HG03097 (cell line): ENCODE measurements around the gene CD48.
"Not testable (repeated sequence)": the region's sequence is repeated elsewhere in the genome, so short reads cannot be mapped to it uniquely, and the experiment has no call there.

ENCODE experiments used
- ATAC-seq: cut with Tn5 transposase; IDR thresholded peaks from one replicate; pipeline ENCODE4 v1.9.1; 2021; ENCODE audit not compliant: unreplicated experiment, low FRiP score

CD48 gene

DNA sequence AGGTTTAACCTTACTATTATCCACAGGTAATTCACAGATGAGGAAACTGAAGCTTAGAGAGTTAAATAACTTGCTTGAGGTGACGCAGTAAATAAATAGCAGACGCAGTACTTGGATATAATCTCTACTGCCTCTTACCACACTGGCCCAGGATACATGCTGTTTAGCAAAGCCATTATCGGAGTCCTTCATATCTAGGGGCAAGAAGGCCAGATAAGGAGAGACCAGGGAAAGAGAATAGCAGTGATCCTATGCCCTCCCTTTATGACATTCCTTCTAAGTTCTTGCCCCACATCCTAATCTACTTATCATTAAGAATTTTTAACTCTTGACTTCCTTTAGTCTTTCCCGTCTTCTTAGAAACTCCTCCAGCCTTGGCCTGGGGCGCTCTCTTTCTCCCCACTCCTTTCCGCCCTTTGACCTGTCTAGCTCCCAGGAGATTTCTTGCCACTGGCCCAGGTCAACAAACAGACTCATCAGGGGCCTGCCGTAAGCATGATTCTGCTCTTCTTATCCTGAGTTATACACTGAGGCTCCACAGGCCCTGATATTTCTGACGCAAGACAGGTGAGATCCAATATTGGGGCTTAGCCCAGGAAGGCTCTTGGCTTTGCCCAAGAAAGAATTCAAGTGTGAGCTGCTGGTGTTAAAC, 53.3 kb downstream of the CD48 start:
- ATAC-seq, result no peak

DNA sequence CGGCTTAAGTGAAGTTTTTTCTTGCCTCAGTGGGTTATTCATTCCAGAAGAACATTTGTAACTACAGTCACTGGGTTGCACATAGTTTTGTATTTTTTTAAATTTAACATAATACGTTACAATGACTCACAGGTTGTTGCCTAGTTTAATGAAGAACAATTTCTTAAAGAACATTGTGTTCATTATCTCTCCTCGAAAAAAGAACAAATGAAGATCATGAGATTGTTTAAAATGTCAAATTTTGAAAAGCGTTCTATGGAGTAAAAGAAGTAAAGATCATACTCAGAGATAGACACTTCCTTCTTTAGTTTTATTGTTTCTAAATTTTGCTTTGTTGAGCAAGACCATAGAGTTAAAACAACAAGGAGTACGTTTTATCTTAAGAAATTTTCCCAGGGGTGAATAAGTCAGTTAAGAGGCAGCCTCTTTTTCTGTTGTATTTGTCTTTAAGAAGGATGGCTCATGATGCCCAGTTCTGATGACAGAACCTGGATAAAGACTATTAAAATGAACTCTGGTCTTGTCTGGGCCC, 54.3 kb downstream of the CD48 start:
- no peak for ATAC-seq

DNA sequence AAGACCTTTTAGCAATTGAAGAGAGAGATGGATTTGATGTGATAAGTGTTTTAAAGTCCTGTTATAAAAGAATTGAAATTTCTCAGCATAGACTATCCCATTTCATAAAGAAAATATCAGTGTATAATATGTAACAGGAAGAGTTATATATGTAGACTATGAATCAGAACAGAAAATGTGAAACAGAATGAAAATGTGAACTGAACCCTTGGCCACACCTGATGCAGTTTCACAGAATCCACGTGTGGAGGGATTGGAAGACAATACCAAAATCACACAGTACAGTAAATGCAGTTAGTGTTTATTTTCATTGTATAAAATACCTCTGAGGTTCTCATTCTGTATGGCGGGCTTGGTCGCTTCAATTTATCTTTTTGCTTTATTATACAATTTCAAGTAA, 54.9 kb downstream of the CD48 start:
- ATAC-seq, result no peak

DNA sequence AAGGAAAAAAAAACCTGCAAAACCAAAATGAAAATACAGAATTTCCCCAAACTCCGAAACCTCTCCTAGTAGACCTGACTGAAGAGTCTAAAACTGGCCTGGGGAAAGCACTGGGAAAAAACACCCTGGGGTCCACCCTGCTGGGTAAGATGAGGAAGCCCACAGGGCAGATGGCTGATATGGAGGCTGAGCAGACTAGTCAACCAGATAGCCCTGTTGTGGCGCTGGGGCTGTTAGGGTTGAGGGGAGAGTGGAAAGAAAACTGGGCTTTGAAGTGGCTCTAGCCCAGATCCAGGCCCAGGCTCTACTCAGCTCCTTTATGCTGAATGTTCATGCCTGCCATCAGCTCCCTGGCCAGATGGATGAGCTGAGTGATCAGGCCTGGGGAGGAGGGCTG, 58.0 kb downstream of the CD48 start:
- no peak for ATAC-seq

DNA sequence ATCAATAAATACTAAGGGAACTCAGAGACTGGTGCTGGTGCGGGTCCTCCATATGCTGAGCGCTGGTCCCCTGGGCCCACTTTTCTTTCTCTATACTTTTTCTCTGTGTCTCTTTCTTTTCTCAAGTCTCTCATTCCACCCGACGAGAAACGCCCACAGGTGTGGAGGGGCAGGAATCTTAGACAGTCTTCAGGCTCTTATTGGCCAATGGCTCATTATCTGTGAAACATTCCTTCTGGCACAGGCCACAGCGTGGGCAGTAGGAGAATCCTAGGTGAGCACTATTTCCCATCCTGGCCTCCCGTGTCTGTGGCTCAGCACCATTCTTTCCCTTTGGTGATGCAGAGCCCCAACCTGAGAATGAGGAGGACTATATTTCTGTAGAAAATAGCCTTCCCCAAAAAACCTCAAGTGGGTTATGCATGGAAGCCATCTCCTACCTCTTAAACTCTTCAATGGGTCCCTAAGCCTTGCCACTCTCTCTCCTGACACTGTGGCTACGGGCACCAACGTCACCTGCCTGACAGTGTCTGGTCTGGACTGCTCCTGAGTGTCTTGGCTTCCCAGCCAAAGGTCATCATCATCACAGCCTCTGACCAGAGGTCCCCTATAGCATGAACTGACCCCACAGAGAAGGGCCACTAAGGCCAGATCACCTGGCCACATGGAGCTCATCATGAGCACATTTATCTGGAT, 58.5 kb downstream of the CD48 start:
- ATAC-seq, result no peak

DNA sequence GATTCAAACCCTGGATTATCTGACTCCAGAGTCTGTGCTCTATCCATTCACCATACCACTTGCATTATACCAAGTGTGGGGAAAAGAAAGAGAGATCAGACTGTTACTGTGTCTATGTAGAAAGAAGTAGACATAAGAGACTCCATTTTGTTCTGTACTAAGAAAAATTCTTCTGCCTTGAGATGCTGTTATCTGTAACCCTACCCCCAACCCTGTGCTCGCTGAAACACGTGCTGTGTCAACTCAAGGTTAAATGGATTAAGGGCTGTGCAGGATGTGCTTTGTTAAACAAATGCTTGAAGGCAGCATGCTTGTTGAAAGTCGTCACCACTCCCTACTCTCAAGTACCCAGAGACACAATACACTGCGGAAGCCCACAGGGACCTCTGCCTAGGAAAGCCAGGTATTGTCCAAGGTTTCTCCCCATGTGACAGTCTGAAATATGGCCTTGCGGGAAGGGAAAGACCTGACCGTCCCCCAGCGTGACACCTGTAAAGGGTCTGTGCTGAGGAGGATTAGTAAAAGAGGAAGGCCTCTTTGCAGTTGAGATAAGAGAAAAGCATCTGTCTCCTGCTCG, 59.5 kb downstream of the CD48 start:
- not testable (repeated sequence) for ATAC-seq

DNA sequence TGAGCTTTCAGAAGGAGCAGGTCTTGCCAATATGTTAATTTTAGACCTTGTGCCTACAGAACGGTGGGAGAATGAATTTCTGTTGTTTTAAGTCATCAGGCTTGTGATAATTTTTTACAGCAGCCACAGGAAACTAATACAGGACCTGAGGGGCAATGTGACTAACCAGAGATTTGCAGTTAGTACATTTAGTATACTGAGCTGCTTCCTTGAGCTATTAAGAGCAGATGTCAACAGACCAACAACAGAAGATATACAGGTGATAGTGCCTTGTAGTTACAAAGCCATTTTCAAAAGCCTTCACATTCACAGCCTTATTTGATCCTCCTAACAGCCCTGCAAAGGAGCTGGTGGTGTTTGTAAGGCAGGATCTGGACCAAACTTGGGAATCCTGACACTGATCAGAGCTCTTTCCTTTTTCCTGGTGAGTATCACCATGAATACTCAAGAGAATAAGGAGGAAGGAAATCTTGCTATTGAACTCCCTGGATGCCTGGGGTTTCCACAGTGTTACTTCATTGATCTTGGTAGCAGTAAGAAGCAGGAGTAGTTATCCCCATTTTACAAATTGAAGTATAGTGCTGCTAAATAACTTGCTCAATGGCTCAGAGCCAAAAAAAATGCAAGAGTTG, 60.1 kb downstream of the CD48 start:
- ATAC-seq, result no peak

DNA sequence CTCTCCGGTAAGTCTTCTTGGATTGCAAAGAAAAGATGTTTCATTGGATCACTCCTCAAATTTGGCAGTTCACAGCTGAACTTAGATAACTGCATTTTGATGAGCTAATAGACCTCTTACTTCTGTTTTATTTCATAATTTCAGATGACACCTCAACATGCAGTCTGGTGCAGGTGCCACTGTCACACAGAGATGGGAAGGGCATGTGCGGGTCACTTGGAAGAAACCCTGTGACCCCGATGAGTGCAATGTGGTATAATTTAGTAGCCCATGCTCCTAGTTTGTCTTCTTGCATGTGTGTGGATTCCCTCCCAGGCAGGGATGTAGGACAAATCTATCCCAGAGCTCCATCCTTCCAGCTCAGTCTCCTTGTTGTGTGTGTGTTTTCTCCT, 64.3 kb downstream of the CD48 start:
- no peak for ATAC-seq

DNA sequence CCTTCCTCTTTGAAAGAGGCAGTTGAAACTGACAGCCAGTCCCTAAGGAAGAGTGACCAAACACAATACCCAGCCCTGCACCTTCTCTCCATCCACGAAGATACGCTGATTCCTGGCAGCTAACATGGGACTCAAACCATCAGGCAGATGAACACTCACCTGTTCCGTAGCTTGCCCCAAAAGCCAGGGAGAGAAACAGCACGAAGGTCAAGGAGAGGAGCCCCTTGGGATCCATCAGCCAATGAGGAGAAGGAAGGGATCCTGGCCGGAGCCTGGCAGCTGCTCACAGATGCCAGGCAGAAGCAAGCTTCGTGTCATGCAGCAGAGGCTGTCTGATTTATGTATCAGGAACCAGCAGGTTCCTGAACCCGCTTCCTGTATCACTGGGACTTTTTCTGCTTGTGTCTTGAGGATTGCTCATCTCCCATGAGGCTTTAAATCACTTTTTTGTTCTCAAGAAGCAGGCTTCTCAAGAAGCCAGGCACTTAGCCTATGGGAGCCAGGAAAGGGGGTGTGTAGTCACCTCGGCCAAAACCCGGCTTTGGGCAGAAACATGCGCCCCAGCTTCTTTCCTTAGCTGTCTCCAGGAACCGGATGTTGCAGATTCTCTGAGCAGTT, 64.8 kb downstream of the CD48 start, which contains the start of gene SLAMF1:
Gene SLAMF1 (minus strand): TSS at position 334 of the 618 bp plus-strand sequence. CDS start 99 bp downstream, at position 235.
- peak; percentile 54 for ATAC-seq

DNA sequence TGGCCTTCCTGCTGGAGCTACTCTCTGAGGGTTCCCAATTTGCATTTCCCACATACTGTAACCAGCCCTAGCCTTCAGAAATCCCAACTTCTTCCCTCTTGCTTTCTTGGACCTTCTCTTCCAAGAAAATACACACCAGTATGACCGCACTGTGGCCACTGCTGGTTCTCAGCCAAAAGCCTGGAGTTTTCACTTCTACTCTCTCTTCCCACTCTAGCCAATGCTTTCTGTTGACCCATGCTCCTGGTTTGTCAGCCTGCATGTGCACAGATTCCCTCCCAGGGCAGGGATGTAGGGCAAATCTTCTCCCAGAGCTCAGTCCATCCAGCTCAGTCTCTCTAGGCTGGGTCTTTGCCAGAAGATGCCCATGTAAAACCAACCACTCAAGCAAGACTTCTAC, 65.4 kb downstream of the CD48 start:
- ATAC-seq, result no peak

DNA sequence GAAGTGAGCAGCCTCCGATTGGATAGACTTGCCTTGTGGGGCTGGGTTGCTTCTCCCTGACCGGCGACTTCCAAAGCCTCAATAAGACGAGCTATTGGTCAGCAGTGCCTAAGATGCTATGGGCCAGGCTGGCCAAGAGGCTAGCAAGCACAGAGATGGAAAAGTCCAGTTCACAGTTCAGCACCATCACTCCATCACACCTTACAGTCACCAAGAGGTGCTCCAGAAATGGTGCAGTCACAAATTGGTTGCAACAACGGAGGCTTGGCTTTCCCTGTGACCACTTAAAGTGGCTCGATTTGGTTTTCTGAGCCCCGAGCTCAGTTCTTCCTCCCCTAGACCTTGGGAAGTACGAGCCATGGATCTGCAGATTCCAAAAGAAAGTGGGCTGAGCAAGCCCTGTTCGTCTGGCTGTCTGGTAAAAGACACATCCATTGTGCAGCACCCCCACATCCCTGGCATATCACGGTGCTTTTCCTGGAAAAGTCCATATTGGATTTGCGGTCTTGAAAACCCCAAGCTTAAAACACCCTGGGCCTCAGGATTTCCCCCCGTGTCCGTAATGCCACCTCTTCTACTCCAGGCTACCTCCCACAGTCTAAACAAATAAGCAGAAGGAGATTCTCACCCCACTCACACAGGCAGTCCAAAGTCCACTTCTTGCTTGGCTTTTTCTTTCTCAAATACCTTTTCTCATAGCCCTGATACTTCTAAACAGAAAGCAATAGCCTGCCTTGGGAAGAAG, 66.1 kb downstream of the CD48 start:
- no peak for ATAC-seq

DNA sequence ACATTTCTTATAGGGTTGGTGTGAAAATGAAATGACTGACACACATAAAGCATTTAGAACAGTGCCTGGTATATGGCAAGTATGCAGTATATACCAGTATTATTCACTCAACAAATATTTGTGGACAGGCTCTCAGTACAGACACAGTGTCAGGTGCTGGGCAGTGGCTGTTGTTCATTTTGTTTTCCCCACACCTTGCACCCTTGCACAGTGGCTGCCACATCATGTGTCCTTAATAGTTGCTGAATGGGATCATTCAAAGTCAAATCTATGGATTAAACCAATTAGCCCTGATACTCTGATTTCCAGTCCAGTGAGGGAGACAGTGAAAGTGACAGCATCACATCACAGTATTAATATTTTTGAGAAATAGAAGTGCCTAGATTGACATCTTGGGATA, 67.2 kb downstream of the CD48 start:
- ATAC-seq, result no peak

DNA sequence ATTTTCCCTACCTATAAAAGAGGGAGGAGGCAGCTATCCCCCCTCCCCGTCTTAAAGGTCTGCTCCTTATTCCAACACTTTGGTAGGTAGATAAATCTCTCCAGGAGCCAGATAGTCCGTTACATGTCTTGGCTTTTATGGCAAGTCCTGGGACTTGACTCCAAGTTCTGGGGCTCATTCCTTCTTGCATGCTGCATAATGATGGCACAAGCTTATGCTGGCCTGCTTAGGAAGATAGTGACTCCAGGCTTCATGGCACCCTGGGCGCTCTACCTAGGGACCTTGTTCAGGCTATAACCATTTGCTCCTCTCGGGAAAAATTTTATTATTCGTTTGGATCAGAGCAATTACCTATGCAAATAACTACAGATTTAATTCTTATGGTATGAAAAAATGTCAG, 68.5 kb downstream of the CD48 start:
- ATAC-seq, result no peak

DNA sequence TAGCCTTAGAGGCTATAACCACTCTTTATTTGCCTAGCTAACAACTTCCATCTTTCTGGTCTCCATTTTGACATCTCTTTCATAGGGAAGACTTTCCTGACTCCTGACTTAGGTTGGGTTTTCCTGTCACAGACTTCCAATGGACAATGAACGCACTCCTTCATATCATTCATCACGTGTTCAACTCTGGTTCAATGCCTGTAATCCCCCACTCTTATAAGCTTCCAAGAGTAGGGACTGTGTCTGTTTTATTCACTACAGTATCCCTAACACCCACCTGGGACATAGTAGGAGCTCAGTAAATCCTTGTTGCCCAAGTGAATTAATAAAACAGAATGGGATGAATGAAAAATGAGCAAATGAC, 69.4 kb downstream of the CD48 start:
- no peak for ATAC-seq

DNA sequence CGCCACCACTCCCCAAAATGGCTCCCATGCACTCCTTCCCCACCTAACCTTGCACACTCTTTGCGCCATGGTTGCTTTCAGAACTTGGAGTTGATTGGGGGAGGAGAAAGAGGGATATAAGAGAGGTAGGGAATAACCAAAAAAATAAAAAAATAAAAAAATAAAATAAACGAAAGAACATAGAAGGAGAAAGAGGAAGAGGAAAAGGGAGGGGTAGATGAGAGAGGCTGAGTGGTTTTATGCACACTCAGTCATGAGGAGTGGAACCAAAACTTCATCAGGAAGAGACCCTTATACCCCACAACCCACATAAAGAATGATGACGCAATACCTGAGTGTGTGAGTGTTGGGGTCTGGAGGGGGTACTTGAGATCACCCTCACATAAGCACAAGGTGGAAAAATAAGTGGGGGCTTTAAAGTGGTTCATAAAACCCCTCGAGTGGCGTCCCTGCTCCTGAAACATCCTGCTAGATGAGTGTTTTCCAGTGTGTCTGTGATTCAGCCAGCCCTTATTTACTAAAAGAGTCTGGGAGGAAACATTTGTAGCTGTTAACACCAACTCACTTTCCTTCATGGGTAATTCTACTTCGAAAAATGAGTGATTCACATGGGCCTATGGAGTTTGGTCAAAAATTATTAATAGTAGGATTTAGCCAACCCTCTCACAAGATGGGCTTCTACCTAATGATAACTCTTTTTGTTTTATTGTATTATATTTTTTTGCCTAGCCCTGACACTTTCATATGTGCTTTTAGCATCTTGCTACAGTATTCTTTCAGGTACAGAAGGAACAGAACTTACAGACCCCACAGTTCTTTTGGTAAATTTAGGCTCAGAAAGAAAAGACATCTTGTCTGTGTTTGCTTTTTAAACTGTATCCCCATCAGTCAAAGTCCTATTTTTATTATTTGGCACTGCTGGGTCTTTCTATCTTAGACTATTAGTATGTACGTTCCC, 70.0 kb downstream of the CD48 start:
- ATAC-seq, result no peak

DNA sequence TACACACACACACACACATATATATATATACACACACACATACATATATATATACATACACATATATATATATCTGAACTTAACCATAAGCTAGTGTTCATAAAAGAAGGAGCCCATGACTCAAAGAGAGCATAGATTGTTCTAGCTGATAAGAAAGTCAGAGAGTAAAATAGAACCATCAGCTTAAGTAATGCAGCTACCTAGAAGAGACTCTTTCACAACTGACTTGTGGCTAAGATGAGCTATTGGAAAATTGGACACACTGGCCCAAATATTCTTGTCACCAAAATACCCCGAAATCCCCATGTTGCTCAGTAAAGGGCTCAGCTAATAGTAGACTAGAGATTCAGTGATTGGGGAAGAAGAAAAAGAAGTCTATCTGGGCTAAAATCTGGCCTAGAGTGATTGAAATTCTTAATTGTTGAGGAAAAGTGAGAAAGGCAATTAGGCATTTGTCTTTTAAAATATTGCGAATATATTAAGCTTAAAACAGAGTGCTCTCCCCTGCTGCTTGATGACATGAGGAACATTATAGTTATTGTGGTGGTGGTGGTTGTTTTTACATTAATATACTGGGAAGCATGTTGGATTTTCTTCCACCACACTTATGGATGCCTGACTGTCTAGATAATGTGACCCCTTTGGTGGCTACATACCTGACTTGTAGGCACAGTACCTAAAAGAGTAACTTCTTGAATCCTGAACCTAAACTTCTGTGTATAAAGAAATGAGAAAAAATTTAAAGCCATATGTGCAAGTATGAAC, 71.1 kb downstream of the CD48 start:
- ATAC-seq, result no peak

DNA sequence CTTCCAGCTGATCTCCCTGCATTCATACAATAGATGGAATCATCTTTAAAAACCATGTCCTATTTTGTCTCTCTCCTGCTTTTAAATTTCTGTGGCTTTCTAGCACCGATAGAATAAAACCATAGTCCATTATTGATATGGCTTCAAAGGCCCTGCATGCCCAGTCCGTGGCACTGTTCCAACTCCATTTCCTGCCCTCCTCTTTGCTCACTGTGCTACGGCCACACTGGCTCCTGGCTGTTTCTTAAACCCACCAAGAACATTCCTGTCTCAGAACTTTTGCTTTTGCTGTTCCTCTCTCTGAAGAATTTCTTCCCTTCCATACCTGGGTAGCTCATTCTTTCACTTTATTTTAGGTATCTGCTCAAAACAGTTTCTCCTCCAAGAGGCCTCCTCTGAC, 72.0 kb downstream of the CD48 start:
- no peak for ATAC-seq

DNA sequence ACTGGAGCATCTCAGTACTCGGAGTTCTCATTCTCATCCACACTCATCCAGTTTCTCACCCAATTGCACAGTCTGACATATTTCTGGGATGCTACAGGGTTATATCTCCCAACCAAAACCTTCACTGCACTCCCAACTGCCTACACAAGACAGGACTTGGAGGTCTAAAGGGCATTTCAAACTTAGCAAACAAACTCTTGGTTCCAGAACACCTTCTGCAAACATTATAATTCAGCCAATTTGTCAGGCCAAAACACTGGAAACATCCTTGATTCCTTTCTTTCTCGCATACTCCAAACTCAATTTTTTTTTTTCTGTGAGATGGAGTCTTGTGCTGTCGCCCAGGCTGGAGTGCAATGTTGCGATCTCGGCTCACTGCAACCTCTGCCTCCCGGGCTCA, 72.7 kb downstream of the CD48 start:
- ATAC-seq, result no peak

DNA sequence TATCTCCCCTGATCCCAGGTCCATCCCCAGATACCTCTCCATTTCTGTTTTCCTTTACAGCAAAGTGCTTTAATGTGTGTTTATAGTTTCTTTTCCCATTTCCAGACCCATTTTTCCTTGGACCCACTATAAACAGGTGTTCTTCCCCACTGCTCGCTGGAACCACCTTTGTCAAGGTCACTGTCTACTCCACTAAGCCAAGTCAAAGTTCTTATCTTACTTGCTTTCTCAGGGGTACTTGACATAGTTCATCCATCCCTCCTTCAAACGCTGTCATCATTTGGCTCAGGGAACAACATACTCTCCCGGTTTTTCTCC, 73.1 kb downstream of the CD48 start:
- ATAC-seq, result no peak
